Measurements from ENCODE around the gene KLF12. TPM values are rescaled to one million over a fixed set of nuclear protein-coding genes. Genes with fewer than 3 reads are reported as not detected.

KLF12 gene
- total RNA-seq, 3 donors from 2014 or later (not counting 1 experiment from before 2014, with no cell fraction given), result 104 to 119 (median 108) TPM

DNA sequence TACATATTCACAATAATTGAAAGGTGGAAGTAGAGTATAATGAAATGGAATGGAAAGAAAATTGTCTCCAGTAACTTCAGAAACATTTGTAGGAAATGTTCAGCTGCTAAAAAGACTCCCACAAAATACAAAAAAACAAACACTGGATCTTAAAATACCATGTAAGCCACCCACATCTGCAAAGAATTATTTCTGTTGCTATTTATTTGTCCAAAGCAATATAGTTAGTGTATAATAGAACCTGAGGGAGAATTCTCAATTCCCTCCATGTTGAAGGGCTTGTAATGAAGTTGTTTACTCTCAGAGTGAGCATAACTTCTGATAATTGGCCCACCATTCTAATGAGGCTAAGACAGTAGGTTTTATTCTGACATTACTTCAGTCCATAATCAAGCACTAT lies 37.4 kb upstream of the KLF12 start:
- intact Hi-C loops (cut with micrococcal nuclease), result no loop called here
- Histone ChIP-seq H3K27me3 (ENCODE audit: control insufficient read depth, insufficient read depth, low read length) (peaks cover 45% of the 10 kb centered on the region), H3K4me1 (ENCODE audit: control insufficient read depth, insufficient read depth, low read length) (peaks cover 10% of the 10 kb centered on the region), H3K4me3 (ENCODE audit: low read length) (no peak overlapping the region), H3K27ac (ENCODE audit: low read length) (no peak overlapping the region), H3K9me3 (ENCODE audit: control insufficient read depth, insufficient read depth, low read length) (no peaks in the 10 kb centered on the region), H3K36me3 (ENCODE audit: control insufficient read depth, insufficient read depth, low read length) (no peaks in the 10 kb centered on the region)
- H3K9me3 Mint-ChIP-seq, result no peaks in the 10 kb centered on the region
- ATAC-seq (no peak), DNase-seq (no peak)
- H3K4me1 Mint-ChIP-seq, result peaks cover 18 to 22% of the 10 kb centered on the region in 2 donors
- no peaks in the 10 kb centered on the region for H3K36me3 Mint-ChIP-seq
- H3K4me3 Mint-ChIP-seq, result no peak overlapping the region
- H3K27ac Mint-ChIP-seq, result no peak overlapping the region
- H3K27me3 Mint-ChIP-seq (ENCODE audit: low read depth in 2 of 2), result peaks cover 53 to 77% of the 10 kb centered on the region in 2 donors
- TF ChIP-seq, protein P1, sequence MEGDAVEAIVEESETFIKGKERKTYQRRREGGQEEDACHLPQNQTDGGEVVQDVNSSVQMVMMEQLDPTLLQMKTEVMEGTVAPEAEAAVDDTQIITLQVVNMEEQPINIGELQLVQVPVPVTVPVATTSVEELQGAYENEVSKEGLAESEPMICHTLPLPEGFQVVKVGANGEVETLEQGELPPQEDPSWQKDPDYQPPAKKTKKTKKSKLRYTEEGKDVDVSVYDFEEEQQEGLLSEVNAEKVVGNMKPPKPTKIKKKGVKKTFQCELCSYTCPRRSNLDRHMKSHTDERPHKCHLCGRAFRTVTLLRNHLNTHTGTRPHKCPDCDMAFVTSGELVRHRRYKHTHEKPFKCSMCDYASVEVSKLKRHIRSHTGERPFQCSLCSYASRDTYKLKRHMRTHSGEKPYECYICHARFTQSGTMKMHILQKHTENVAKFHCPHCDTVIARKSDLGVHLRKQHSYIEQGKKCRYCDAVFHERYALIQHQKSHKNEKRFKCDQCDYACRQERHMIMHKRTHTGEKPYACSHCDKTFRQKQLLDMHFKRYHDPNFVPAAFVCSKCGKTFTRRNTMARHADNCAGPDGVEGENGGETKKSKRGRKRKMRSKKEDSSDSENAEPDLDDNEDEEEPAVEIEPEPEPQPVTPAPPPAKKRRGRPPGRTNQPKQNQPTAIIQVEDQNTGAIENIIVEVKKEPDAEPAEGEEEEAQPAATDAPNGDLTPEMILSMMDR (IDR thresholded peaks at IDR 0.05), result no peak

DNA sequence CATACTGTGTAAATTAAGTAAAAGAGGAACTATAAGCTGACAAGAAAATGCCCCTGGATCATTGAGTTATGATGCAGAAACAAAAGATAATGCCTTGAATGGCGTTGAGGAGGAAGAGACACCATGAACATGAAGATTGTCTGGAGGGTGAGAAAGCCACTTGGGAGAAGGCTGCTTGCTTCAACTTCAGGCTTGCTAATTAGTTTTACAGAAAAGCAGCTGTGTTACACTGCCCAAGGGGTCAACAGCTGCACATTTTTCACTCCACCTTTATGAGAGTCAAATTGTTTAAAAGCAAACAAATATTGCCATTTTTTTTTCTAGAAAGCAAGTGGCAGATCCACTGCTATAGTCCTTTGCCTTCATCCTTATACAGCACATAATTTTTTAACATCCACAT lies 35.5 kb upstream of the KLF12 start:
- no peak overlapping the region for H3K27ac Mint-ChIP-seq
- peaks cover 44 to 62% of the 10 kb centered on the region in 2 donors for H3K27me3 Mint-ChIP-seq (ENCODE audit: low read depth in 2 of 2)
- H3K4me1 ChIP-seq (ENCODE audit: control insufficient read depth, insufficient read depth, low read length), result peaks cover 6% of the 10 kb centered on the region
- H3K27ac ChIP-seq (ENCODE audit: low read length), result no peak overlapping the region
- H3K27me3 ChIP-seq (ENCODE audit: control insufficient read depth, insufficient read depth, low read length), result peaks cover 42% of the 10 kb centered on the region
- DNase-seq (no peak), ATAC-seq (no peak)
- H3K9me3 Mint-ChIP-seq, result no peaks in the 10 kb centered on the region
- no peak overlapping the region for H3K4me3 ChIP-seq (ENCODE audit: low read length)
- H3K36me3 ChIP-seq (ENCODE audit: control insufficient read depth, insufficient read depth, low read length), result no peaks in the 10 kb centered on the region
- H3K36me3 Mint-ChIP-seq, result no peaks in the 10 kb centered on the region
- no peak overlapping the region for H3K4me3 Mint-ChIP-seq
- TF ChIP-seq, protein P1 (IDR thresholded peaks at IDR 0.05), result no peak
- intact Hi-C loops (cut with micrococcal nuclease), result no loop called here
- 20% methylated on average over 1 of the region's 1 CpG for WGBS (ENCODE audit: insufficient coverage)
- H3K4me1 Mint-ChIP-seq, result peaks cover 6% of the 10 kb centered on the region in 2 donors
- no peaks in the 10 kb centered on the region for H3K9me3 ChIP-seq (ENCODE audit: control insufficient read depth, insufficient read depth, low read length)

DNA sequence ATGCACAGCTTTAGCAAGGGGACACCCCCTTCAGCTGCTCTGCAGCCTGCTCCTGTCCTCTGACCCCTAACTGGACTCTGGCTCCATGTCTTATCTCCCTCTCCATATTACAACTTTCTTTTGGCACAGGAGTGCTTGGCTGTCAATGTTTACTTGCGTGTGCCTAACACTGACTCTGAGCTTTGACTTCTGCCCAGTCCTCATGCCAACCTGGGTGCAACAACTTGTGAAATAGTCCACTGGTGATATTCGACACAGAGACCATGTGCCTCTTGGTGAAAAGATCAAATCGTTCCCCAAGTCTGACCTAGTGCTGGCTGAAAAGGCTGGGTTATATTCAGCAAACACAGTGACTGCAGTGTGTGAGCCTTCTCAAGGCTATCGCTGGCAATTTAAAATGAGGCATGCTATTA lies 34.1 kb upstream of the KLF12 start:
- no peaks in the 10 kb centered on the region for H3K9me3 ChIP-seq (ENCODE audit: control insufficient read depth, insufficient read depth, low read length)
- 80% methylated on average over 4 of the region's 4 CpGs for WGBS (ENCODE audit: insufficient coverage)
- TF ChIP-seq, protein P1 (IDR thresholded peaks at IDR 0.05), result no peak

DNA sequence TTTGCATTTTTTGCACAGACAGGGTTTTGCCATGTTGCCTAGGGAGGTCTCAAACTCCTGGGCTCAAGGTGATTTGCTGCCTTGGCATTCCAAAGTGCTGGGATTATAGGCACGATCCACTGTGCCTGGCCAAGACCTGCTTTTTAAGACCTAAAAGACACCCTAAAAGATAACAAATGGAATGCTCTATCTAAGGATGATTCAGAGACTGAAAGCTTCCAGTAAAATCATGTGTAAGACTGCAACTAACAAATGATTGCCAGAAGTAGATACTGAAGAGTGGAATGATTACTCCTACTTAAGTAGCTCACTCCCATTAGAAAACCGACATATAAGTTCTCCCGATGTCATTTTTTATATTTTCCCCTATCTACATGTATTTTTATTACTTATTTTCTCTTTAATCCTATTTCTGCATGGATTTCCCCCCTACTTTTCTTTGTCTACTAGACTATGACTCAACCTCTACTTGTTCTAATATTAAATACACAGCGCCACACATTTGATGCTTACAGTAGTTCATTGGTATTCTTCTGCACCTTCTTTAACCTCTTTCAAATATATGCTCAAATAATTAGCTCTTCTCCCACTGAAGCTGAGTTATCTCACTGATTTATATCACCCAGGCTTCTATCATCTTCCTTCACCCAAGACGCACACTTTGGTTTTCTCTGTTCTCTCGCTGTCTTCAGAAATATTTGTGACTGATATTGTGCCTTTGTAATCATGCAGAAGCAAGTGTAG lies 32.2 kb upstream of the KLF12 start:
- 91% methylated on average over 6 of the region's 6 CpGs for WGBS (ENCODE audit: insufficient coverage)
- no peaks in the 10 kb centered on the region for H3K4me1 ChIP-seq (ENCODE audit: control insufficient read depth, insufficient read depth, low read length)
- no peak overlapping the region for H3K4me3 ChIP-seq (ENCODE audit: low read length)
- H3K27me3 Mint-ChIP-seq (ENCODE audit: low read depth in 2 of 2), result peaks cover 41 to 61% of the 10 kb centered on the region in 2 donors
- no peaks in the 10 kb centered on the region for H3K36me3 Mint-ChIP-seq
- no peak for DNase-seq
- H3K36me3 ChIP-seq (ENCODE audit: control insufficient read depth, insufficient read depth, low read length), result no peaks in the 10 kb centered on the region
- no peaks in the 10 kb centered on the region for H3K9me3 Mint-ChIP-seq
- H3K27ac Mint-ChIP-seq, result no peak overlapping the region
- peaks cover 20% of the 10 kb centered on the region for H3K27me3 ChIP-seq (ENCODE audit: control insufficient read depth, insufficient read depth, low read length)
- H3K4me3 Mint-ChIP-seq, result no peak overlapping the region
- no peaks in the 10 kb centered on the region for H3K4me1 Mint-ChIP-seq
- no peak overlapping the region for H3K27ac ChIP-seq (ENCODE audit: low read length)
- no peak for ATAC-seq
- intact Hi-C loops (cut with micrococcal nuclease), result no loop called here
- no peaks in the 10 kb centered on the region for H3K9me3 ChIP-seq (ENCODE audit: control insufficient read depth, insufficient read depth, low read length)
- TF ChIP-seq, protein P1 (IDR thresholded peaks at IDR 0.05), result no peak

More for the DNA sequence above, 34.1 kb upstream of the KLF12 start:
- Mint-ChIP-seq H3K36me3 (no peaks in the 10 kb centered on the region), H3K27me3 (ENCODE audit: low read depth in 2 of 2) (peaks cover 38 to 57% of the 10 kb centered on the region in 2 donors), H3K27ac (no peak overlapping the region), H3K4me1 (no peaks in the 10 kb centered on the region), H3K4me3 (no peak overlapping the region), H3K9me3 (no peaks in the 10 kb centered on the region)
- intact Hi-C loops (cut with micrococcal nuclease), result no loop called here
- no peak overlapping the region for H3K4me3 ChIP-seq (ENCODE audit: low read length)
- H3K27me3 ChIP-seq (ENCODE audit: control insufficient read depth, insufficient read depth, low read length), result peaks cover 35% of the 10 kb centered on the region
- H3K27ac ChIP-seq (ENCODE audit: low read length), result no peak overlapping the region
- ATAC-seq (no peak), DNase-seq (no peak)
- no peaks in the 10 kb centered on the region for H3K36me3 ChIP-seq (ENCODE audit: control insufficient read depth, insufficient read depth, low read length)
- no peaks in the 10 kb centered on the region for H3K4me1 ChIP-seq (ENCODE audit: control insufficient read depth, insufficient read depth, low read length)

All from natural killer cell (primary cell).